GM21619 (cell line): Measurements from ENCODE around the gene ENPP6.

Experiments used
- ATAC-seq: cut with Tn5 transposase; IDR thresholded peaks from one replicate; pipeline ENCODE4 v1.9.1; 2021; ENCODE audit not compliant: unreplicated experiment

Gene ENPP6

DNA sequence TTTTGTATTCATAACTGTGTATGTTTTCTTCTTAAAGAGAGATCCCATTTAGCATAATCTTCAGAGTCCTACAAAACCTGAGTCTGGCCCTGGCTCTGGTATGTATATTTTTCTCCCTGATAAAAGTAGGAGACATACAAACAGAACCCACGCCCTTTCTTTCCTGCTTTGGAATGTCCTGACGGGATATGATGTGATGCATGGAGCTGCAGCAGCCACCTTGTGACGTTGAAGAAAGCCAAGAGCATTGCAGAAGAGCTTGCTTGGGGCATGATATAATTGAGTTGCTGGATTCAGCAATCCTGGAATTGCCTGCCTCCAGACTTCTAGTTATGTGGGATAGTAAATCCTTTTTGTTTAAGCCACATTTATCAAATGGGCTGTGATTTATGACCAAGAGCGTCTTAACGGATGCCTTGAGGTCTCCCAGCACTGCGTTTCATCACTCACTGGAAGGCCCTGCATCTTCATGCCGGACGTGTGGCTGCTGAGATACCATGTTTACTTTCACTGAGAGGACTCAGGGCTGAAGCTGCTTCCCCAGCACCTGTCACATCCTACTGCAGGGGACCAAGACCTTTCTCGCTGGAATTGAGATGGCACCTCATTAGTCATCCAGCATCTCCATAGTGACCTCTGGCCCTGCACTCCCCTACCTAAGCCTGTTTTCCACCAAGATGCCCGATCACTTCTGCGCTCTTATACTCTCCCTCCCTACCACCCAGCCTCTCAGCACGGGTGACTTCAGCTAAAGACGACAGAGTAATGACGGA, 107.0 kb downstream of the ENPP6 start:
- ATAC-seq = no peak

DNA sequence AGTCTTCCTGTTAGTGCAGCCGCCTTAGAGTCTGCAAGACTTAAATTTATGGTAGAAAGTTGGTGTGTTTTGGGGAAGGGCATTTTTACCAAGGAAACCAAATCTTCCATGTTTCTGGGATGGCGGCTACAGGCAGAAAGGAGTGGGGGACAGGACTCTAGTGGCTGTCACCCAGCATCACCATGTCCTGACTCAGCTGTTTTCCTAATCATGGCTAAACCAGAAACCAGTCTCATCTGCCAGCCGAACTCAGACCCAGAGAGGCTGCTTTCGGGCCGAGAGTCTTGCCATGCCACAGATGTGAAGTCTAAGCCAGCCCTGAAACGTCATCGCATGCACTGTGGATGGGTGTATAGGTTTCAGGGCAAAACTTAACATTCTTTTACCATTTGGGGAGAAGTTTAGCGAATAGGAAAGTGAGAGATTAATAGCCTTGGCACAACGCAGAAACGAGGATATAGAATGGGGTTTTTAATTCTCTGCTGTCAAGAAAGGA, 109.6 kb downstream of the ENPP6 start:
- ATAC-seq = no peak

DNA sequence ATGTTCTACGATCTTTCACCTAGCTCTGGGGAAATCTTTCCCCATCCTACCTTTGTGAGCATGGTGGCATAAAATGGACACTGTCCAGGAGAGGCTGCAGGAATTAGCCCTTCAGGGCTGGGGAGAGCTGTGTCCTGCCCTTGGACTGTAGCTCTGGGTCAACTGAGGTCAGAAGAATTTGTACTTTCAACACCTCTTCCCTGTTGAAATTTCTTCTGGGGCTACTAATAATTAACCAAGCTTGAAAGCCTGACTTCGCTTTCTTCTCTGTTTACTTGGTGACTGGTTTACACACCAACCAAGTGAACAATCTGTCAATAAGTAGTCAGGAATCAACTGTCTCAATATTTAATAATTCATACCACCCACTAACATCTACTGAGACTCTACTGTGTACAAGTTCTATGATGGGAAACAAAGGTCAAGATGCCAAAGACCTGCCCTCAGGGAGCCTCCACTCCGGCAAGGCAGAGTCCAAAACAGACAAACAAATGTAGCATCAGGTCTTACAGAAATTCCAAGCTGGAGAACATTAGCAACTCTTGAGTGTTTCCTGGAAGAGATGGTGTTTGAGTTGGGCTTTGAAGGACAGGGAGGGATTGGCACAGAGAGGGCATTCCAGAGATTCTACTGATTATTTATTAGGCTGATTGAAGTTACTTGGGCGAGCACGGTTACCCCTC, 113.1 kb downstream of the ENPP6 start:
- no peak for ATAC-seq

- no peak for ATAC-seq
These were observed 114.0 kb downstream of the ENPP6 start for GRCh38 chr4:184103527-184104264.

DNA sequence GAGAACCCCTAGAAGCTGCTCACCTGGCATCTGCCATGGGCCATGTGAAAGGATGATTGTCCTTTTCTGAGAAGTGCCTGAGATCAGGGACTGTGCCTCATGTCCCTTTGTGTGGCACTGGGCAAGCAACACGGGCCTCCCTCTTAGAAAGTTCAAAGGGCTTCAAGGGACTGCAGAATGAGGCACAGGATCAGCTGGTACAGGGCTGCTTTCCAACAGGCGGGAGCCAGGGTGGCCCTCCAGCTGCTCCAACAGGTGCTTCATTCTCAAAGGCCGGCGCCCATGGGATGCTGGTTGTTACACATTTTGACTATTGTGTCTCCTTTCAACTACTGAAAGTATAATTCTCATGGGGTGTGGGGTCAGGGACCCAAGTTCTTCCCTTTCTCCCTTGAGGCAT, 114.7 kb downstream of the ENPP6 start:
- no peak for ATAC-seq

GRCh38 chr4:184102488-184102887, 115.2 kb downstream of the ENPP6 start:
- ATAC-seq = no peak

DNA sequence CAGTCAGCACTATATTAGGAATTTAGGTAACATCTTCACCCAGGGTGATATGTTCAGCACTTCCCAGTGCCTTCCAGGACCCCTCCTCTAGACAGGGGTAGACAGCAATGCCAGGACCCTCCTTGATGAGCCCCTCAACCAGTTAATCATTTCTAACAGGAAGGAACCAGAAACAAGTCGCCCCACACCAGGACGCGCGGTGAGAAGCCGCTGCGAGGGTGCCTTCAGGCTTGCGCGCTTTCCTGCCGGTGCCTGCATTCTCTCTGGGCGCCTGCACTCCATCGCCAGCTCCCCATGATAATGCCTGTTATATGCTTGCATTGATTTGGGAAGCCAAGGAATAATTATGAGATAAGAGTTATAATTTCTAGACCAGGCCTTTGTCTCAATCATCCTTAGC, 116.0 kb downstream of the ENPP6 start:
- no peak for ATAC-seq

DNA sequence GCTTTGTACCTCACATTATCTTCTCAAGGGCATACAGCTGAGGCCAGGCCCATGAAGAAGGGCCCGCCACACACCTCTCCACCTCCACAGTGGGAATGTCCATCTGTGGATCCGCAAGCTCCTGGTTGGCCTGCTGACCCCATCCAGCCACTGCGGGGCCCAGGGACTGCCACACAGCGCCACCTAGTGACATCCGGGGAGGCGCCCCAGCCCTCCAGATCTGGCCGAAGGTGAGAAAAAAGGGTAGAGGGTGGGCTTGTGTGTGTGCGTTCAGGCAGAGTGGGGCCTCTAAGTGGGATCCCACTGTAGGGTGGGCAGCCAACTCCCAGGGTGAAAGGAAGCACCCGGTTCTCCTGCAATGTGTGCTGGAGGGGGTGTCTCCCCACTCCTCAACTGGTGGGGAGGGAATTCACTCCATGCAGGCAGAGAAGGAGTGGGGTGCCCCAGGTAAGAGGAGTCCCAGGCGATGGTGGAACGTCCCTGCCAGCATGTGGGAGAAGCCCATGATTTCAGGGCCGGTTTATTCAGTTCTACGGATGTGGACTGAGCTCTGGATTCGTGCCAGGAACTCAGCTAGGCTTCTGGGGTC, 117.3 kb downstream of the ENPP6 start:
- ATAC-seq = peak; percentile 54

DNA sequence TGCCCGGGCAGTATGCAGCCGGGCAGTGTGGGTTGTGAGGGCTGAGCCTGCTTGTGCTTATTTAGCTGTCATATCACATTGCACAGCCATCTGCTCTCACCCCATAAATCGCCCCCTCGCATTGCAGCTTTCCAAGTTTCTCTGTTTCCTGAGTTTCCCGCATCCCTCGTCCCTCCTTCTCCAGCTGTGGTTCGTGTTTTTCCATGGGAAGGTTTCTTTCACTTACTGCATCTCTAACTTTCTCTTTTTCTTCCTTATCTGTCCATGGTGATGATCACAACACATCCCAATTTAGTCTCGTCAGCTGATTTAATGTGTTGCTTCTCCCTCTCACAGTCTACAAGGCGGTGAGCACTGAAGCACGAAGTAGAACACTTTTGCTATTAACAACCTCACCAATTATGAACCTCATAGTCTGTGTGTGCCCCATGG, 118.1 kb downstream of the ENPP6 start:
- no peak for ATAC-seq

DNA sequence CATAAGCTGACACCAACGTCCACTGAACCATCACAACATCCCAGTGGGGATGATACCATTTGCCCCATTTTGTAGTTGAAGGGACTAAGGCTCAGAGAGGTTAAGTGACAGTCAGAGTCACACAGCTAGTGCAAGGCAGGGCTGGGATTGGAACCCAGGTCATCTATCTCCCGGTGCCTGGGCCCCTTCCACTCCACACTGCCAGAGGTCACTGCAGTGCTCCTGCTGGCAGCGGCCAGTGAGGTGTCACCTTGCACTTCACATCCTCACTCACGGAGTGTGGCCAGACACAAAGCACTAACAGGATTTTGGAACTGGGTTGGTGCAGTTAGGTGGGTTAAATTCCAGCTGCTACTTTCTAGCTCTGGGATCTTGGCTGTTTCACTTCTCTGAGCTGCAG, 118.7 kb downstream of the ENPP6 start:
- ATAC-seq = no peak

GRCh38 chr4:184097815-184098214, 119.9 kb downstream of the ENPP6 start:
- no peak for ATAC-seq

DNA sequence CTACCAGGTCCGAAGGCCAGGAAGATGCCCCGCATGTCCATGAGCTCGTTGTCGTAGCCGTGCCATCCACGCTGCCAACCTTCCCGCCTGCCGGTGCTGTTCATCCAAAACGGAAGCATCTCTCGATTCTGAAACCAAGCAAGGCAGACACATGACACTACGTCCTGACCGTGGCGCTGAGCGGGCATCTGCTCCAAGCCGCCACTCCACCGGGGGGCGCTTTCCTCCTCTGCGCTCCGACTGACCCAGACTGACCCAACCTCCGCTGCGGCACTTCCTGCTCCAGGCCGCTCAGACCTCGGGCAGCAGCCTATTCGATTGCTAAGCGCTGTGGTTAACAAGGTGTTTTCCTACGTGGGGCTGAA, 120.5 kb downstream of the ENPP6 start:
- no peak for ATAC-seq

- ATAC-seq = no peak
These were observed 121.0 kb downstream of the ENPP6 start for GRCh38 chr4:184096561-184097240.

GRCh38 chr4:184094532-184095159, 123.0 kb downstream of the ENPP6 start:
- no peak for ATAC-seq

GRCh38 chr4:184091986-184092385, 125.7 kb downstream of the ENPP6 start:
- ATAC-seq = no peak

DNA sequence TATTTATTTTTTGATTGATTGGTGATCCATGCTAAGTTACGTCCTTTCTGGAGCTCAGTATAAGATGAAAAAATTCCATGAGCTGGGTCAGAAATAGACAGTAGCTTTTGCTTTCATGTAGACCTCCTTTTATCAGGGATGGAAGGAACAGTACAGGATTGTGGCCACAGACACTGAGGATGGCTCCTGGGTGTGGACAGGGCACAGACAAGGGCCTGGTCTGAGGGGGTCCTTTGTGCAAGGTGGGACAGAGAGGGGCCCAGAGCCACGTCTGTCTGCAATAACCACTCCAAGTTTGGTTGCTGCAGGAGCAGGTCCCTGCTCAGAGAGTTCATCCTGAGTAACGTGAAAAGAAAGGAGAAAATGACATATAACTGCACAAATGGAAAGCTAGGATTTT, 127.1 kb downstream of the ENPP6 start:
- ATAC-seq = no peak

GRCh38 chr4:184080674-184081073, 137.0 kb downstream of the ENPP6 start:
- ATAC-seq = no peak

DNA sequence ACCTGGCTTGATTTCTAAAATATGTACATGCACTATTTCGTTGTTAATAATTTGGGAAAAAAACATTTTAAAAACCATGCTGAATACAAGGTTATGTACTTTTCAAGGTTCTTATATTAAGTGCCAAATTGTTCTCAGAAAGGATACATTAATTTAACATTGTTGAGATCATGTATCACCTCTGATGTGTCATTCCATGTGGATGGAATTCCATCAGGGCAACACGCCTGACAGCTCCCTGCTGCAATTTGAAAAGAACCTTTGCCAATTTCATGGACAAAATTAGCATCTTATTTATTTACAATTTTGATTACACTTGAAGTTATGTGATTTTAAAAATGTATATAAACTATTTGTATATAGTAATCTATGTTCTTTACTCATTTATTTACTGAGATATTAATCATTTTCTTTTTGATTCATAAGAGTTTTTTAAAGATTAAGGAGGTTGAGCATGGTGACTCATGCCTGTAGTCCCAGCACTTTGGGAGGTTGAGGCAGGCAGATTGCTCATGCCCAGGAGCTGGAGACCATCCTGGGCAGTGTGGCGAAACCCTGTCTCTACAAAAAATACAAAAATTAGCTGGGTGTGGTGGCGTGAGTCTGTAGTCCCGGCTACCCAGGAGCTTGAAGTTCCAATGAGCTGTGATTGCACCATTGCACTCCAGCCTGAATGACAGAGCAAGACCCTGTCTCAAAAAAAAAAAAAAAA, 142.8 kb downstream of the ENPP6 start:
- no peak for ATAC-seq

DNA sequence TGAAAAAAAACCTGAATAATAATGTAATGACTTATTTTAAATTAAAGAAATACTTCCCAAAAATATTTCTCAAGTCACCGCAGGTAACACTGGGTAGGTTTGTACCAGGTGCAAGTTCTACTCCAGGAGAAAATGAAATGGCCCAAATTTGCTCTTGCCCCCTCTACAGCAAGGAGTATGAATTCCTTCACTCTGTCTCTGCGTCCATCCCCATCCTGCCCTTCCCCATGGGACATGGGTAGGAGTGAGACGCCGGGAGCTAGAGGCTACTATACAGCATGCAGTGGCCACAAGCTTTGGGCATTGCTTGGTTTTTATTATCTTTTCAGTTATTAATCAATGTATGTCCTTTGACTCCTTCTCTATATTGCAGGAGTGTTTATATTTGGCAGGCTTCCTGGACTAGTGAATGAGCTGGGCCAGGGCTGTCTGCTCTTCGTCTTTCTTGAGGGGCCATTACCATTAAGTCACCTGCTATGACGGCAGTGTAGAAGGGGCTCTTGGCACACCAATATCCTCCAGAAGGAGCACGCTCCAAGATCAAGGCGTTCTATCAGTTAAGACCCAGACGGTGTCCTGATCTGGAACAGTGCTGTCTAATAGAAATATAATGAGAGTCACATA, 149.6 kb downstream of the ENPP6 start:
- no peak for ATAC-seq
